Skeletal muscle satellite cell (primary cell): ENCODE data around the gene FMN2.

Experiments
- H3K27me3 ChIP-seq: 2 replicates; pipeline ENCODE4 v1.7.0; 2013; ENCODE audit warnings: low read length; ENCODE audit not compliant: control insufficient read depth, insufficient read depth
- H3K36me3 ChIP-seq: 2 replicates; pipeline ENCODE4 v1.7.0; 2013; ENCODE audit warnings: mild to moderate bottlenecking, control low read depth, low read length; ENCODE audit not compliant: insufficient read depth
- H3K4me1 ChIP-seq: 2 replicates; pipeline ENCODE4 v1.7.0; 2013; ENCODE audit warnings: low read length; ENCODE audit not compliant: control insufficient read depth, insufficient read depth
- H3K4me2 ChIP-seq: 2 replicates; pipeline ENCODE4 v1.7.0; 2013; ENCODE audit warnings: mild to moderate bottlenecking, low read length
- H3K4me3 ChIP-seq: 2 replicates; pipeline ENCODE4 v1.7.0; 2013; ENCODE audit warnings: low read length
- H3K9ac ChIP-seq: 2 replicates; pipeline ENCODE4 v1.7.0; 2013; ENCODE audit warnings: mild to moderate bottlenecking, low read depth, low read length, moderate library complexity
- H3K9me3 ChIP-seq: replicated peaks from 2 replicates; pipeline ENCODE4 v1.7.0; 2013; ENCODE audit warnings: mild to moderate bottlenecking, control low read depth, low read length

FMN2 gene

DNA sequence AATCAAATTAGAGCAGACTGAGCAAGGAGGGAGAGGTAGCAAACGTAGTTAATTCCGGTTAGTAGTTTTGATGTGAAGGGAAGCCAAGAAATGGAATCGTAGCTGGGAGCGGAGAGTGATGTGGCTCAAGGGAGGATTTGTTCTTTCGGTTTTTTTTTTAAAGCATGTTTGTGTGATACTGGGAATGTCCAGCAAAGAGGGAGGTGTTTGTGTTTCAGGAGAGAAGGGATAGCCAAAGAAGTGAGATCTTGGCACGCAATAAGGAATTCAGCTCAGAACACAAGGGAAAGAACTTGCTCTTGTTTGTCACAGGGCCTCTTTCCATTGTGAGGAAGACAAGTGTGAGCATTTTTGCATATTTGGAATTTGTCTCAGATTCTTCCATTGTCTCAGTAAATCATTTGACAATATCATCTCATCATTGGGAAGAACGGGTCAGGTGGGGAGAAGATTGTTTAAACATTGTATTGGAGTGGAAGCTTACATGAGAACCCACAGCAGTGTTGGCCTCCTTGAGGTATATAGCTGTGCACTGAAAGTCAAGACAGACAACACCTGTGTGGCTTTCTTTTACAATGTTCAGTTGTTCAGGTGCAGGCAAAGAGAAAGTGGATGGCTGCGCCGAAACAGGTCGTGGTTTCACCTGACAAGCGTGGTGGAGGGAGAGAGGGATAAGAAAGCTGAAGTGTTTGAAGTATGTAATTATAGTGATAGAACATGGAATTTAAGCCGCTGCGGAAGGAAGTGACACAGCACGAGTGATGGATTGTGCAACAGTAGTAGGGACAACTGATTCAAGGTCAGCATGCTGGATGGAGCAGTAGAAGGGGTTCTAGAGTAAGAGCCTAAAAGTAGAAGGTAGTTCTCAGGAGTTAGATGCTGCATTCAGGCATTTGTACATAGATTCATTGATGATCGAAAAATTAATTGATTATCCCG is 25.4 kb downstream of the FMN2 start:
- Histone ChIP-seq H3K36me3 (no peaks in the 10 kb centered on the region), H3K27me3 (no peaks in the 10 kb centered on the region), H3K4me2 (no peak overlapping the region), H3K9me3 (no peaks in the 10 kb centered on the region), H3K4me3 (no peak overlapping the region), H3K9ac (no peak overlapping the region), H3K4me1 (no peaks in the 10 kb centered on the region)

- Histone ChIP-seq H3K9ac (no peak overlapping the region), H3K4me1 (peaks cover 5% of the 10 kb centered on the region), H3K36me3 (no peaks in the 10 kb centered on the region), H3K27me3 (no peaks in the 10 kb centered on the region), H3K4me2 (no peak overlapping the region), H3K4me3 (no peak overlapping the region), H3K9me3 (no peaks in the 10 kb centered on the region)
Measured at GRCh38 chr1:240117930-240118329, 26.2 kb downstream of the FMN2 start.

DNA sequence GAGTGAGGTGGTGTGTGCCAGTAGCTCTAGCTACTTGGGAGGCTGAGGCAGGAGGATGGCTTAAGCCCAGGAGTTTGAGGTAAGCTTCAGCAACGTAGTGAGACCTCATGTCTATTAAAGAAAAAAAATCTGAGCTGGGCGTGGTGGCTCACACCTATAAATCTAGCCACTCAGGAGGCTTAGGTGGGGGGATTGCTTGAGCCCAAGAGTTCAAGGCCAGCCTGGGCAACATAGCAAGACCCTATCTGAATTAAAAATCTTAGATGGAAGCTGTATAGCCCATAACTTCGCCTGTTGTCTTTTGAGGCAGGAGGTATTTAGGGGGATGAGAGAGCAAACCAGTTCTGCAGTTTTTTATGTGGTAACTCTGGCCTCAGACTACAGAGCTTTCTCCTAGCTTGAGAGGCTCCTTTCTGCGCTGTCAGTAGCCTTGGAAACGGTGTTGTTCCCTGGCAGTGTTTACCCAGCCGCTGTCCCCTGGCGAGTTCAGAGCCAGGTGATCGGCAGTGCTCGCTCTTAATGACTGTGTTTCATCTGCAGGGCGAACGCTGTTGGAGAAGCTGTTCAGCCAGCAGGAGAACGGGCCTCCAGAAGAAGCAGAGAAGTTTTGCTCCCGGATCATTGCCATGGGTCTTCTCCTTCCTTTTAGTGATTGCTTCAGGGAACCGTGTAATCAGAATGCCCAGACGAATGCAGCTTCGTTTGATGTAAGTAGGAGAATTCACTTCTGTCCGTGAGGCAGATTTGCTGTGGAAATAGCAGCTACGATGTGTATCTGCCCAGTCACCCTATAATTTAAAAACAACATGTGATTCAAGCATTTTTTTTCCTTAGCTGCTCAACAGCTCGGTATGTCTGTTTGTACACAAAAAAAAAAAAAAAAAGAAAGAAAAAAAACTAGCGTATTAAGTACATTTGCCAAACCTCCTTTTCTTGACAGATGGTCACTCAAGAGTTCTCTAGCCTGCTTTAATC is 31.2 kb downstream of the FMN2 start:
- peak overlapping the region; percentile 19 for H3K9ac ChIP-seq
- peak overlapping the region; percentile 69 for H3K4me2 ChIP-seq
- H3K4me1 ChIP-seq: peaks cover 7% of the 10 kb centered on the region
- no peaks in the 10 kb centered on the region for H3K36me3 ChIP-seq
- H3K4me3 ChIP-seq: peak overlapping the region; percentile 21
- no peaks in the 10 kb centered on the region for H3K27me3 ChIP-seq
- H3K9me3 ChIP-seq: no peaks in the 10 kb centered on the region

DNA sequence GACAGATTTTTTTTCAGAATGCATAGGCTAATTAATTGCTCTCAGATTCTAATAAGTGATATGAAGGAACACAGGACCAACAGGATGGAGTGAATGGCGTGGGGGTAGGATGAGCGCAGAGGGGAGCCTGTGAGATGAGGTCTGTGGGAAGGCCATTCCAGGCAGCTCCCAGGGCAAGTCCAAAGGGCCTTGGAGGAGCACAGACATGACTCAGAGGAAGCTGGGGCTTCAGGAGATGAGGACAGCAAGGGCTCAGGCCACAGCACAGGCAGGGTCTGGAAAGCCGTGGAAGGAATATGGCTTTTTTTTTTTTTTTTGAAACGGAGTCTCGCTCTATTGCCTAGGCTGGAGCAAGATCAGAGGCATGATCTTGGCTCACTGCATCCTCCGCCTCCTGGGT is 35.1 kb downstream of the FMN2 start:
- no peaks in the 10 kb centered on the region for H3K36me3 ChIP-seq
- no peak overlapping the region for H3K4me3 ChIP-seq
- H3K9me3 ChIP-seq: no peaks in the 10 kb centered on the region
- H3K4me2 ChIP-seq: no peak overlapping the region
- H3K9ac ChIP-seq: no peak overlapping the region
- peaks cover 7% of the 10 kb centered on the region for H3K4me1 ChIP-seq
- no peaks in the 10 kb centered on the region for H3K27me3 ChIP-seq

DNA sequence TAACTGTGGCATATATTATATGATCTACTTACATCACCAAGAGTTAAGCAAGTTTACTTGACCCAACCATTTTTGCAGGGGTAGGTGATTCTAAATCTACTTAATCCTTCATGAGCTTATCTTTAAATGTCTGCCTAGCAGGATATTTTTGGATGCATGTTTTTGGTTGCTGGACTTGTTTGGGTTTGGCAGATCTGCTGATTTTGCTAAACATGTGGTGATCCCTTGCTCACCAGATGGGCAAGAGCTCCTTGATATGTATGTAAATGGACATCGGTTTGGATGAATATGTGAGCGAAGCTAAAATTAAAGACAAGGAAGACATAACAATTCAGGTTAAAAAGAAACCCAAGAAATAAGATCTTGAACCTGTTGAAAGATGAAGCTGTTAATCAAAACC is 36.7 kb downstream of the FMN2 start:
- no peaks in the 10 kb centered on the region for H3K9me3 ChIP-seq
- no peaks in the 10 kb centered on the region for H3K27me3 ChIP-seq
- no peak overlapping the region for H3K4me2 ChIP-seq
- no peak overlapping the region for H3K4me3 ChIP-seq
- H3K4me1 ChIP-seq: no peaks in the 10 kb centered on the region
- H3K9ac ChIP-seq: no peak overlapping the region
- H3K36me3 ChIP-seq: no peaks in the 10 kb centered on the region

DNA sequence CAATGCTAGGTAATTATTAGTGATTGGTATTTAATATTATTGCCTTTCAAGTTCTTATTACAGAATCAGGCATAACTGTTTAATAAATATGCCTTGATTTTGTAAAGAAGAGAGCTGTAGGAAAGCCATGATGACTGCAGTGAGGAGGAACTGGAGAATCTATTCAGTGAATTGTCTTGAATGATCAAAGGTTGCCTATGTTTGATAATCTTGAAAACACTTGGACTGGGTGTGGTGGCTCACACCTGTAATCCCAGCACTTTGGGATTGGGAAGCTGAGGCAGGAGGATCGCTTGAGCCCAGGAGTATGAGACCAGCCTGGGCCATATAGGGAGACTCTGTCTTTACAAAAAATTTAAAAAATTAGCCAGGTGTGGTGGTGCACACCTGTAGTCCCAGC is 42.4 kb downstream of the FMN2 start:
- Histone ChIP-seq H3K4me3 (no peak overlapping the region), H3K36me3 (no peaks in the 10 kb centered on the region), H3K4me2 (no peak overlapping the region), H3K4me1 (no peaks in the 10 kb centered on the region), H3K9ac (no peak overlapping the region), H3K9me3 (no peaks in the 10 kb centered on the region), H3K27me3 (no peaks in the 10 kb centered on the region)

- H3K36me3 ChIP-seq: no peaks in the 10 kb centered on the region
Measured at GRCh38 chr1:240134596-240134995, 42.9 kb downstream of the FMN2 start.

DNA sequence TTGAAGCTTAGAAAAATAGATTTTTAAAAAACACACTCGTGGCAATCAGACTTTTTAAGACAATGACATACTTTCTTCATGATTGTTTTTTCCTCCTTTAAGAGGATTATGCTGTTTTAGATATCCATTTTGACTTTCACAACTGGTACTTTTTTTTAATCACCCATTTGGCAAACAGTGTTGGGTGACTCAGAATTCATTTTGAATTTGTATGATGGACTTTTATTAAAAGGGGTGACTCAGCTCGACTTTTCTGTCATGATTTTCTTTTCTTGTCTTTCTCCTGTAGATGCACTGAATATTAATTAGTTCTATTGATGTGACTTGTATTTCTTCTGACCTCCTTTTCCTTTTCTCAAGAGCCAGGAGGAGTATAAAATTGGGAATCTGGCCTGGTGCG is 44.7 kb downstream of the FMN2 start:
- no peaks in the 10 kb centered on the region for H3K36me3 ChIP-seq
- H3K4me2 ChIP-seq: no peak overlapping the region
- H3K4me3 ChIP-seq: no peak overlapping the region
- no peaks in the 10 kb centered on the region for H3K4me1 ChIP-seq
- no peak overlapping the region for H3K9ac ChIP-seq
- H3K27me3 ChIP-seq: no peaks in the 10 kb centered on the region
- no peaks in the 10 kb centered on the region for H3K9me3 ChIP-seq

More at GRCh38 chr1:240134596-240134995, 42.9 kb downstream of the FMN2 start:
- no peak overlapping the region for H3K9ac ChIP-seq
- H3K9me3 ChIP-seq: no peaks in the 10 kb centered on the region
- no peaks in the 10 kb centered on the region for H3K4me1 ChIP-seq
- no peak overlapping the region for H3K4me3 ChIP-seq
- H3K4me2 ChIP-seq: no peak overlapping the region
- H3K27me3 ChIP-seq: no peaks in the 10 kb centered on the region

GRCh38 chr1:240138867-240139266 is 47.2 kb downstream of the FMN2 start:
- Histone ChIP-seq H3K9ac (no peak overlapping the region), H3K27me3 (no peaks in the 10 kb centered on the region), H3K9me3 (no peaks in the 10 kb centered on the region), H3K4me2 (no peak overlapping the region), H3K4me1 (no peaks in the 10 kb centered on the region), H3K36me3 (no peaks in the 10 kb centered on the region), H3K4me3 (no peak overlapping the region)

DNA sequence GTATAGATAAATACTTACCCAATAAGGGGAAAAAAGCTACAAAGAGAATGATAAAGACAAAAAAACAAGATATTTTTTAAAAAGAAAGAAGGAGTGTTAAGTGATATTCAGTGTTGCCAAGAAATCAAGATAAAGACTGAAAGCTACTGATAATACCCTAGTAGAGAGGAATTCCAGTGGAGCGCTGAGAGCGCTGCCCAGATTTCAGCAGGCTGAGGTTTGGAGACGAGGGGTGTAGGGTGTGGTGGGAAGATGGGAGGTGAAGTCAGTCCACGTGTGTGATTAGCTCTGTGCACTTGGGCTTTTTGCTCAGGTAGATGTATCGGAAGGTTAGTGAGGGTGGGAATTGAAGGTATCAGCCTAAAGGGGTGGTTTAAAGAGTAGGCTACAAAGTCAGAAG is 47.8 kb downstream of the FMN2 start:
- H3K9me3 ChIP-seq: no peaks in the 10 kb centered on the region
- no peak overlapping the region for H3K4me3 ChIP-seq
- H3K36me3 ChIP-seq: no peaks in the 10 kb centered on the region
- no peaks in the 10 kb centered on the region for H3K27me3 ChIP-seq
- no peak overlapping the region for H3K9ac ChIP-seq
- no peaks in the 10 kb centered on the region for H3K4me1 ChIP-seq
- no peak overlapping the region for H3K4me2 ChIP-seq

GRCh38 chr1:240145120-240145519 is 53.4 kb downstream of the FMN2 start:
- peaks cover 2% of the 10 kb centered on the region for H3K36me3 ChIP-seq
- no peaks in the 10 kb centered on the region for H3K27me3 ChIP-seq
- no peaks in the 10 kb centered on the region for H3K4me1 ChIP-seq
- H3K4me2 ChIP-seq: no peak overlapping the region
- no peak overlapping the region for H3K4me3 ChIP-seq
- H3K9me3 ChIP-seq: no peaks in the 10 kb centered on the region
- no peak overlapping the region for H3K9ac ChIP-seq
